Stomach (tissue), 4 donors: ENCODE data around the gene TNS2.

Source experiments
- POLR2AphosphoS5 ChIP-seq, 3 donors: sonication (generic); formaldehyde crosslinking; IDR thresholded peaks; one replicate each; pipeline ENCODE4 v1.6.1; 2016; ENCODE audit warnings: antibody characterized with exemption in 3 of 3
- TF ChIP-seq, protein P1 (sequence below), 7 experiments: fragments of 450-650 bp in 4 of 7; fragments of 200-600 bp in 3 of 7; sonication (generic) in 3 of 7; IDR thresholded peaks; one replicate each; pipeline ENCODE4 v1.5.1; 2016 to 2019; ENCODE audit warnings: antibody characterized with exemption in 7 of 7, control low read depth in 2 of 7, mild to moderate bottlenecking in 1 of 7

DNA sequence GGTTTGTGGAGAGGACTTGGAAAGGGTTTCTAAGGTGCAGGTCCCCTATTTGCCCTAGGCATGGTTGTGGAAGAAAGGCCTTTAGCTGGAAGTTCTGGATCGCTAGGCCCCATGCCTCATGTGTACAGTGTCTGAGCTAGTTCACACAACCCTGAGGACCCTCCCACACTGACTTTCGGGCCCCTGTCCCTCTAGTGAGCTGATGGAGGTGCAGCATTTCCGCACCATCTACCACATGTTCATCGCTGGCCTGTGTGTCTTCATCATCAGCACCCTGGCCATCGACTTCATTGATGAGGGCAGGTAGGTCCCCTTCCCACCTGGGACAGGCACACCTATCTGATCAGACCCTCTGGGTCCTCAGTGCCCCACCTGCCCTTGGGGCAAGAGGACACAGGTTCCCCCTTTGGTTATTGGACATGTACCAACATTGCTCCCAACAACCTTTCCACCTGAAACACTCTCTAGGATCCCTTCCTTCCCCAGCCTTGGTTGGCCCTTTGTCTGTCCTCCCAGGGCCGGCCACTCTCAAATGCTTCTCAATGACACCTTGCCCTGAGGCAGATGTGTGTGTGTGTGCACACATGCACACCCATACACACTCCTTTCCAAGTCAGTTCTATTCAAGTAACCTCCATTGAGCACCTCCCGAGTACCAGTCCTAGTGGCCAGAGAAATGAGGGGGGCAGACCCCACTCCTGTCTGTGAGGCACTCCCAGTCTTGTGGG is 56.0 kb downstream of the TNS2 start:
- TF ChIP-seq, protein P1, sequence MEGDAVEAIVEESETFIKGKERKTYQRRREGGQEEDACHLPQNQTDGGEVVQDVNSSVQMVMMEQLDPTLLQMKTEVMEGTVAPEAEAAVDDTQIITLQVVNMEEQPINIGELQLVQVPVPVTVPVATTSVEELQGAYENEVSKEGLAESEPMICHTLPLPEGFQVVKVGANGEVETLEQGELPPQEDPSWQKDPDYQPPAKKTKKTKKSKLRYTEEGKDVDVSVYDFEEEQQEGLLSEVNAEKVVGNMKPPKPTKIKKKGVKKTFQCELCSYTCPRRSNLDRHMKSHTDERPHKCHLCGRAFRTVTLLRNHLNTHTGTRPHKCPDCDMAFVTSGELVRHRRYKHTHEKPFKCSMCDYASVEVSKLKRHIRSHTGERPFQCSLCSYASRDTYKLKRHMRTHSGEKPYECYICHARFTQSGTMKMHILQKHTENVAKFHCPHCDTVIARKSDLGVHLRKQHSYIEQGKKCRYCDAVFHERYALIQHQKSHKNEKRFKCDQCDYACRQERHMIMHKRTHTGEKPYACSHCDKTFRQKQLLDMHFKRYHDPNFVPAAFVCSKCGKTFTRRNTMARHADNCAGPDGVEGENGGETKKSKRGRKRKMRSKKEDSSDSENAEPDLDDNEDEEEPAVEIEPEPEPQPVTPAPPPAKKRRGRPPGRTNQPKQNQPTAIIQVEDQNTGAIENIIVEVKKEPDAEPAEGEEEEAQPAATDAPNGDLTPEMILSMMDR (IDR thresholded peaks at IDR 0.05), result no peak
- TF ChIP-seq POLR2AphosphoS5 (IDR thresholded peaks at IDR 0.05), result no peak
